ENCODE data around the gene BICC1.

The BICC1 gene

DNA sequence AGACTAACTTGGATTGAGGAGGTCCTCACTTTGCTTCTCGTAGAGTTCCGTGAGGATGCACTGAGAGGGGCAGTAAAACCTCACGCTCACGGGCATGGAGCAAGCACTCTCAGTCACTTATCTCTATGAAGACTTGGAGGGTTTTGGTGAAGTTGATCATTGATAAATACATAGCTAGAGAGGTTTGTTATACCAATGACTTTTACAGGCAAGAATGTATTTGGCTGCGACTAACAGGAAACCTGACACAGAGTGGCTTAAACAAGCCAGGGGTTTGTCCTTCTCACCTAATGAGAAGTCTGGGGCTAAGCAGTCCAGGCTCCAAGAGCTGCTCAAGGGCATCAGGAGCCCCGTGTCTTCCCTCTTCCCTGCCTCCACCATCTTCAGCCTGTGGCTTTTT, 6.1 kb downstream of the BICC1 start:
- peak; percentile 25 to 39 for DNase-seq (ENCODE audit: low read depth in 2 of 2)
- no peak overlapping the region for H3K4me3 ChIP-seq (replicated peaks in 1 of 2; ENCODE audit: low read depth in 2 of 2, low read length in 2 of 2)

DNA sequence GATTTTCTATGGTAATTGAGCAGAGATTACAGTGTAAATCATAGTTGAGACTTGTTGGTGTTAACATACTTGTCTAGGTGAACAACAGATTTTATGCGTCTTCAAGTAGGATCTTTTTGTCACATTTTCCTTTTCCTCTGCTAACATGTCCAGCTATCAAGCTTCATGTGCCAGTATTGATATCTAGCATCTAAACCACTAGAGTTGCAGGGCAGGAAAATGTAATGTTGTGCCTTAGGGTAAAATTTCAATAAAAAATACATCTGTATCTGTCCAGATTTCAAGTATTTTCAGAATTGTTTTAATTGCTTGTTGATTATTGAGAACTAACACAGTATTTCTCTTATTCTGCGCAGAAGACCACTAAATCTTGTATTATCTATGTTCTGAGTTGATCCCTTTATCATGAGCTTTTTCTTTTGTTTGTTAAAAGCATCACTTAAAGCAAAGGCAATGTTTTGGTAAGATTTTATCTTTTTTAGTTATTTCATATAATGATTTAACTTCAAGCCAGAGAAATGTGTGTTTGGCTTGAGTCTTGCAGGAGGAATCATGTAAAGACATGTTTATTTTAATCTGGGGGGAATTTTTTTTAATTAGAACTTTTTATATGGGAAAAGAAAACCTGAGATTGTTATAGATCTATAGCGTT, 16.5 kb downstream of the BICC1 start:
- no peak overlapping the region for H3K4me3 ChIP-seq (replicated peaks in 1 of 2; ENCODE audit: low read depth in 2 of 2, low read length in 2 of 2)
- no peak for DNase-seq (ENCODE audit: low read depth in 2 of 2)
- TF ChIP-seq, protein P1, sequence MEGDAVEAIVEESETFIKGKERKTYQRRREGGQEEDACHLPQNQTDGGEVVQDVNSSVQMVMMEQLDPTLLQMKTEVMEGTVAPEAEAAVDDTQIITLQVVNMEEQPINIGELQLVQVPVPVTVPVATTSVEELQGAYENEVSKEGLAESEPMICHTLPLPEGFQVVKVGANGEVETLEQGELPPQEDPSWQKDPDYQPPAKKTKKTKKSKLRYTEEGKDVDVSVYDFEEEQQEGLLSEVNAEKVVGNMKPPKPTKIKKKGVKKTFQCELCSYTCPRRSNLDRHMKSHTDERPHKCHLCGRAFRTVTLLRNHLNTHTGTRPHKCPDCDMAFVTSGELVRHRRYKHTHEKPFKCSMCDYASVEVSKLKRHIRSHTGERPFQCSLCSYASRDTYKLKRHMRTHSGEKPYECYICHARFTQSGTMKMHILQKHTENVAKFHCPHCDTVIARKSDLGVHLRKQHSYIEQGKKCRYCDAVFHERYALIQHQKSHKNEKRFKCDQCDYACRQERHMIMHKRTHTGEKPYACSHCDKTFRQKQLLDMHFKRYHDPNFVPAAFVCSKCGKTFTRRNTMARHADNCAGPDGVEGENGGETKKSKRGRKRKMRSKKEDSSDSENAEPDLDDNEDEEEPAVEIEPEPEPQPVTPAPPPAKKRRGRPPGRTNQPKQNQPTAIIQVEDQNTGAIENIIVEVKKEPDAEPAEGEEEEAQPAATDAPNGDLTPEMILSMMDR (IDR thresholded peaks at IDR 0.05; ENCODE audit: low read depth, low read length): no peak

More for the DNA sequence above, 6.1 kb downstream of the BICC1 start:
- TF ChIP-seq, protein P1 (IDR thresholded peaks at IDR 0.05; ENCODE audit: low read depth, low read length): no peak

DNA sequence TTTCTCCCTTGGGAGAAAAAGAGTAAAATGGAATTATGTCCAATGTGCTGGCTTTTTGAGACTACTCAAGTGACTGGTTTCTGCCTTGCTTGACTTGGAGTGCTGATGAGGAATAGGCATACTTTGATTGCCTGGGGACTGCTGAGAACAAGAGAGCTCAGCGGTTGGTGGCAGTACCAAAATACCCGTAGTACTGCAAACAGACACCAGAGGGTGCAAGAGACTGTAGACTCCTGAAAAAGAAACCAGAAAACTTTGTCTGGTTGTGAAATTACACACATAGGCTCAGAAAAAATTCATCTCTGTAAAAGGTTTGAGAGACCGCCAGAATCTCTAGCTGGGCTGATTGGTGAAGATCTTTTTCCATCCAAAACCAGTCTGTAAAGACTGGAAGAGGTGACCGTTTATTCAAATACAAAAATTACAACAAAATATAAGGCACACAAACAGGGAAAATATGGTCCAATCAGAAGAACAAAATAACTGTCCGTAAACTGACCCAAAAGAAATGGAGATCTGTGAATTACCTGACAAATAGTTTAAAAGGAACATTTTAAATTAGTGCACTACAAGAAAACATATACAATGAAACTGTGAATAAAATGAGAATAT, 18.5 kb downstream of the BICC1 start:
- peak; percentile 82 to 90 for DNase-seq (ENCODE audit: low read depth in 2 of 2)
- TF ChIP-seq, protein P1 (IDR thresholded peaks at IDR 0.05; ENCODE audit: low read depth, low read length): peak; percentile 87
- no peak overlapping the region for H3K4me3 ChIP-seq (replicated peaks in 1 of 2; ENCODE audit: low read depth in 2 of 2, low read length in 2 of 2)

DNA sequence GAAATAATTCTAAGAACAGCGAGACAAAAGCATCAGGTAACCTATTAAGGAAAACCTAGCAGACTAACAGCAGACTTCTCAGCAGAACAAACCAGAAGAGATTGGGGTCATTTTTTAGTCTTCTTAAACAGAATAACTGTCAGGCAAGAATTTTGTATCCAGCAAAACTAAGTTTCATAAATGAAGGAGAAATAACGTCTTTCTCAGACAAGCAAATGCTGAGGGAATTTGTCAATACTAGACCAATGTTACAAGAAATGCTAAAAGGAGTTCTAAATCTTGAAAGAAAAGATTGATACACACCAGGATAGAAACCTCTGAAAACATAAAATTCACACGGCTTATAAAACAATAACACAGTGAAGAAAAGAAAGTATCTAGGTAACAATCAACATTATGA, 22.6 kb downstream of the BICC1 start:
- TF ChIP-seq, protein P1 (IDR thresholded peaks at IDR 0.05; ENCODE audit: low read depth, low read length): no peak
- no peak for DNase-seq (ENCODE audit: low read depth in 2 of 2)
- H3K4me3 ChIP-seq (replicated peaks in 1 of 2; ENCODE audit: low read depth in 2 of 2, low read length in 2 of 2): no peak overlapping the region

DNA sequence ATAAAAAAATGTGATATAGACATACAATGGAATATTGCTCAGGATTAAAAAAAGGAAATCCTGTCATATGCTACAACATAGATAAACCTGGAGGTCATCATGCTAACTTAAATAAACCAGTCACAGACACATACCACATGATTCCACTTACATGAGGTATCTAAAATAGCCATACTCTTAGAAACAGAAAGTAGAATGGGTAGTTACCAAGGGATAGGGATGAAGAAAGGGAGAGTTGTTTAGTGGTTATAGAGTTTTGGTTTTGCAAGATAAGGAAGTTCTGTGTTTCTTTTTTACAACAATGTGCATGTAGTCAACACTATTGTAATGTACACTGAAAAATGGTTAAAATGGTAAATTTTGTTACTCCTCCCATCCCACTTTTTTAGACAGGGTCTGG, 30.5 kb downstream of the BICC1 start:
- TF ChIP-seq, protein P1 (IDR thresholded peaks at IDR 0.05; ENCODE audit: low read depth, low read length): no peak
- no peak for DNase-seq (ENCODE audit: low read depth in 2 of 2)
- H3K4me3 ChIP-seq (replicated peaks in 1 of 2; ENCODE audit: low read depth in 2 of 2, low read length in 2 of 2): no peak overlapping the region

DNA sequence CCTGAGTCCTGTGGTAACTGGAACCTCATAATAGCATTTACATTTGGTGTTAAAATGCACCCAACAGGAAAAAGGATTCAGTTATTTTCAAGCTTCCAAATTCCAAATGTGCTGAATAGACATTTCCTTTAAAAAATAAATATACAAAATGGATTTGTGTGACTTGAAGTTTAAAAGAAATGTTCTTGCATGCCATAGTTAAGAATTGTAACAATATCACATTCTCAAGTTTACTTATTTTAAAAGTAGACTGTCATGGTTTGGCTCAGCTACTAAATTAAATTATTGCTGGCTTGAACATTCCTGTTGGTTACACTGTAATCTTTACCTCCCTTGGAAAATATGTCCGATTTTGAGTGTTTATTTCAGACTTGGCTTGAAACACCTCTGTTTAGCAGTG, 31.5 kb downstream of the BICC1 start:
- no peak overlapping the region for H3K4me3 ChIP-seq (replicated peaks in 1 of 2; ENCODE audit: low read depth in 2 of 2, low read length in 2 of 2)
- no peak for DNase-seq (ENCODE audit: low read depth in 2 of 2)
- TF ChIP-seq, protein P1 (IDR thresholded peaks at IDR 0.05; ENCODE audit: low read depth, low read length): no peak

Data from cardiac fibroblast (primary cell).